ENCODE data around the gene IL1RAP.

DNA sequence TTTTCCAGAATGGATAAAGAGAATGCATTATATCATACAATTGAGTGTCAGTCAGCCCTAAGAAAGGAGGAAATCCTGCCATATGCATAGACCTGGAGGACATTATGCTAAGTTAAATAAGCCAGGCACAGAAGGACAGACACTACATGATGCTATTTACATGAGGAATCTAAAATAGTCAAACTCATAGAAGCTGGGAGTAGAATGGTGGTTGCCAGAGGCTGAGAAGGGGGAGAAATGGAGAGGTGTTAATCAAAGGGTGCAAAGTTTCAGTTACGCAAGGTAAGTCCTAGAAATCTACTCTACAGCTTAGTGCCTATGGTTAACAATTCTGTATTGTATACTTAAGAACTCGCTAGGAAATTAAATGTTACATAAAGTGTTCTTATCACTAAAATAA lies 66.5 kb downstream of the IL1RAP start:
- TF ChIP-seq, protein P1, sequence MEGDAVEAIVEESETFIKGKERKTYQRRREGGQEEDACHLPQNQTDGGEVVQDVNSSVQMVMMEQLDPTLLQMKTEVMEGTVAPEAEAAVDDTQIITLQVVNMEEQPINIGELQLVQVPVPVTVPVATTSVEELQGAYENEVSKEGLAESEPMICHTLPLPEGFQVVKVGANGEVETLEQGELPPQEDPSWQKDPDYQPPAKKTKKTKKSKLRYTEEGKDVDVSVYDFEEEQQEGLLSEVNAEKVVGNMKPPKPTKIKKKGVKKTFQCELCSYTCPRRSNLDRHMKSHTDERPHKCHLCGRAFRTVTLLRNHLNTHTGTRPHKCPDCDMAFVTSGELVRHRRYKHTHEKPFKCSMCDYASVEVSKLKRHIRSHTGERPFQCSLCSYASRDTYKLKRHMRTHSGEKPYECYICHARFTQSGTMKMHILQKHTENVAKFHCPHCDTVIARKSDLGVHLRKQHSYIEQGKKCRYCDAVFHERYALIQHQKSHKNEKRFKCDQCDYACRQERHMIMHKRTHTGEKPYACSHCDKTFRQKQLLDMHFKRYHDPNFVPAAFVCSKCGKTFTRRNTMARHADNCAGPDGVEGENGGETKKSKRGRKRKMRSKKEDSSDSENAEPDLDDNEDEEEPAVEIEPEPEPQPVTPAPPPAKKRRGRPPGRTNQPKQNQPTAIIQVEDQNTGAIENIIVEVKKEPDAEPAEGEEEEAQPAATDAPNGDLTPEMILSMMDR (IDR thresholded peaks at IDR 0.05; ENCODE audit: poor library complexity): no peak
- no peak for TF ChIP-seq EZH2phosphoT487 (IDR thresholded peaks at IDR 0.05; ENCODE audit: low read depth, severe bottlenecking, unreplicated experiment)

All from hepatocyte (in vitro differentiated cells).